ENCODE measurements around the gene FLRT1. TPM values are rescaled to one million over a fixed set of nuclear protein-coding genes. Genes with fewer than 3 reads are reported as not detected.

The FLRT1 gene
- total RNA-seq, 4 donors from 2014 or later: 0.32 to 1.4 (median 0.90) TPM

DNA sequence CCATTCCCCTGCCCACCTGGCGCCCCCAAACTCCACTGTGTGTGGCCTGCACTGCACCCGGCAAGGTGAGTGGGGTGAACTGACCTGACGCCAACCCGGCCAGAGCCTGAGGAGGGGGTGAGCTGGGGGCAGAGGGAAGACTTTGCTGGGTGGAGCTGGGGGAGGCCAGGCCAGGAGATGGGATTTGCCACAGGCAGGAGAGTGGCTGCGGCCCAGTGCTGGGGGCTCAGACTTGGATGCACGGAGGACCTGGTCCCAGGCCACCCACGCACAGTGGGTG, 17.8 kb upstream of the FLRT1 start:
- Histone ChIP-seq H3K4me1 (peaks cover 0 to 7% (median 3%) of the 10 kb centered on the region in 4 donors), H3K4me3 (no peak overlapping the region), H3K27me3 (no peaks in the 10 kb centered on the region), H3K36me3 (no peaks in the 10 kb centered on the region), H3K9me3 (no peaks in the 10 kb centered on the region), H3K27ac (no peak overlapping the region)
- in situ Hi-C loops (cut with MboI; ENCODE audit: low pct_ligation_motif_present in 1 of 4, low pct_unique_long_range_greater_than_20kb in 1 of 4, low sequenced_read_pairs in 3 of 4): no loop called here
- TF ChIP-seq POLR2A (IDR thresholded peaks at IDR 0.05) (no peak), POLR2AphosphoS5 (IDR thresholded peaks at IDR 0.05) (no peak), EP300 (IDR thresholded peaks at IDR 0.05; ENCODE audit: low read depth) (no peak)
- TF ChIP-seq, protein P1, sequence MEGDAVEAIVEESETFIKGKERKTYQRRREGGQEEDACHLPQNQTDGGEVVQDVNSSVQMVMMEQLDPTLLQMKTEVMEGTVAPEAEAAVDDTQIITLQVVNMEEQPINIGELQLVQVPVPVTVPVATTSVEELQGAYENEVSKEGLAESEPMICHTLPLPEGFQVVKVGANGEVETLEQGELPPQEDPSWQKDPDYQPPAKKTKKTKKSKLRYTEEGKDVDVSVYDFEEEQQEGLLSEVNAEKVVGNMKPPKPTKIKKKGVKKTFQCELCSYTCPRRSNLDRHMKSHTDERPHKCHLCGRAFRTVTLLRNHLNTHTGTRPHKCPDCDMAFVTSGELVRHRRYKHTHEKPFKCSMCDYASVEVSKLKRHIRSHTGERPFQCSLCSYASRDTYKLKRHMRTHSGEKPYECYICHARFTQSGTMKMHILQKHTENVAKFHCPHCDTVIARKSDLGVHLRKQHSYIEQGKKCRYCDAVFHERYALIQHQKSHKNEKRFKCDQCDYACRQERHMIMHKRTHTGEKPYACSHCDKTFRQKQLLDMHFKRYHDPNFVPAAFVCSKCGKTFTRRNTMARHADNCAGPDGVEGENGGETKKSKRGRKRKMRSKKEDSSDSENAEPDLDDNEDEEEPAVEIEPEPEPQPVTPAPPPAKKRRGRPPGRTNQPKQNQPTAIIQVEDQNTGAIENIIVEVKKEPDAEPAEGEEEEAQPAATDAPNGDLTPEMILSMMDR (IDR thresholded peaks at IDR 0.05): no peak
- no peak for DNase-seq
- 93% methylated on average over 7 of the region's 7 CpGs; no CpG with 5 or more reads in 1 of the 2 donors for WGBS, 2 donors (ENCODE audit: low coverage in 1 of 2)
- intact Hi-C loops (cut with DNase I; ENCODE audit: low total_unique reads): no loop called here

DNA sequence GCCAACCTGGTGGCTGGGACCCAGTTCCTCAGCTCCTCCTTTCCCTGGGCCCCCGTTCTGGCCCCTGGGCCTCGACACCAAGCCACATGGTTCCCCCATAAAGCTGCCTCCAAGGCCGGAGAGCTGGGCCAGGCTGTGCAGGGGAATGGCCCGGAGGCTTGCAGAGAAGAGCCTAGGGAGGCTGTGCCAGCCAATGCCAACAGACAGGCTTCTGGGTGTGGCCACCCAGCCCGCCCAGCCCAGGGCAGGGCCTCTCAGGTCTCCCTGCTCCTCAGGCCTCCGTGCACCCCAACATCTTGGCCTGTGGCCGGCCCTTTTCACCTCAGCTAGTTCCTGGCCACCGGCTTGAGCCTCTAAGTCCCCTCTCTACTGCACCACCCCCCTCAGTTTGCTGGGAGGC, 17.4 kb upstream of the FLRT1 start:
- no peak for DNase-seq
- in situ Hi-C loops (cut with MboI; ENCODE audit: low pct_ligation_motif_present in 1 of 4, low pct_unique_long_range_greater_than_20kb in 1 of 4, low sequenced_read_pairs in 3 of 4) (no loop called here), intact Hi-C loops (cut with DNase I; ENCODE audit: low total_unique reads) (no loop called here)
- 46% methylated on average over 8 of the region's 8 CpGs; no CpG with 5 or more reads in 1 of the 2 donors for WGBS, 2 donors (ENCODE audit: low coverage in 1 of 2)
- Histone ChIP-seq H3K4me3 (no peak overlapping the region), H3K27ac (no peak overlapping the region), H3K9me3 (no peaks in the 10 kb centered on the region), H3K27me3 (no peaks in the 10 kb centered on the region), H3K4me1 (peaks cover 0 to 7% (median 3%) of the 10 kb centered on the region in 4 donors), H3K36me3 (no peaks in the 10 kb centered on the region)
- TF ChIP-seq EP300 (IDR thresholded peaks at IDR 0.05; ENCODE audit: low read depth) (no peak), POLR2AphosphoS5 (IDR thresholded peaks at IDR 0.05) (no peak), POLR2A (IDR thresholded peaks at IDR 0.05) (no peak)
- TF ChIP-seq, protein P1 (IDR thresholded peaks at IDR 0.05): no peak

DNA sequence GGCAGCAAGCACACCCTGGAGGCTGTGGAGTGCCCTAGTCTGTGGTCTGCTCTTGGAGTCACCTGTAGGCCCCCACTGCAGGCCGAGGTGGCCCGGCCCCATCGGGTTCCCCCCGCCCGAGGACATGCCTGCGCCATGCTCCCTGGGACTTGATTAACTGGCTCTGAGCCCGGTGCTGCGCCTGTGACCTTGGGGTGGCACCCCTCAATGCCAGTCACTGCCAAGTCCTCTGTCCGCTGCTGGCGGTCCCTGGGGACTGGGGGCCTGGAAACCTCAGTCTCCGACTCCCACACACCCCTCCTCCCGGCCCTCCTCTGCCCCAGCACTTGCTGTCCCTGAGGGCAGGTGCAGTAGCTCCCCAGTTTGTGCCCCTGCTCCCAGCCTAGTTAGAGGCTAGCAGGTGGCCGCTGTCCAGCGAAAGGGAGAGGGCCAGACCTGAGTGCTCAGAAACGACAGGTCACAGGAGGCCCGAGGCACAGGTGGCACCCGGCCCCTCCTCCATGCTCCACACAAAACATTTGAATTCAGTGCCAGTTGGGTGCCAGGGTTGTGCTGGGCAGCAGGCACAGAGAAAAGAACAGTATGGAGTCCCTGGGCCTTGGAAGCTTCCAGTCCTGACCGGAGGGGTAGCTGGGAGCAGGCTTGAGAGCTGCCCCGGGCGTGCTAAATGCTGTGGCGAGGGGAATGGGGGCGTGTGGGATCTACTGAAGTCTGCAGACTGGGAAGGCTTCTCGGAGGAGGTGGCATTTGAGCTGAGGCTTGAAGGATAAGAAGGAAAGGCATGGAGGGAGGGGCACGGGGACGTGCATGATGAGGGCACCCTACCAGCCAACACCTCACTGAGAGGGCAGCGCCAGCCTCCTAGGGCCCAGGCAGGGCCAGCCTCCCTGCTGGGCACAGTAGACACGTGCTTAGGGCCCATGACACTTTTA, 16.4 kb upstream of the FLRT1 start:
- H3K27me3 ChIP-seq: no peaks in the 10 kb centered on the region
- H3K4me3 ChIP-seq: no peak overlapping the region
- H3K9me3 ChIP-seq: no peaks in the 10 kb centered on the region
- TF ChIP-seq EP300 (IDR thresholded peaks at IDR 0.05; ENCODE audit: low read depth): no peak
- TF ChIP-seq, protein P1 (IDR thresholded peaks at IDR 0.05): no peak
- no peak for TF ChIP-seq POLR2A (IDR thresholded peaks at IDR 0.05)
- TF ChIP-seq POLR2AphosphoS5 (IDR thresholded peaks at IDR 0.05): no peak
- WGBS, 2 donors (ENCODE audit: low coverage in 1 of 2): 91% methylated on average over 18 of the region's 27 CpGs; no CpG with 5 or more reads in 1 of the 2 donors
- in situ Hi-C loops (cut with MboI; ENCODE audit: low pct_ligation_motif_present in 1 of 4, low pct_unique_long_range_greater_than_20kb in 1 of 4, low sequenced_read_pairs in 3 of 4): no loop called here
- no peaks in the 10 kb centered on the region for H3K36me3 ChIP-seq
- peaks cover 0 to 7% (median 3%) of the 10 kb centered on the region in 4 donors for H3K4me1 ChIP-seq
- no peak for DNase-seq
- intact Hi-C loops (cut with DNase I; ENCODE audit: low total_unique reads): no loop called here
- H3K27ac ChIP-seq: no peak overlapping the region

DNA sequence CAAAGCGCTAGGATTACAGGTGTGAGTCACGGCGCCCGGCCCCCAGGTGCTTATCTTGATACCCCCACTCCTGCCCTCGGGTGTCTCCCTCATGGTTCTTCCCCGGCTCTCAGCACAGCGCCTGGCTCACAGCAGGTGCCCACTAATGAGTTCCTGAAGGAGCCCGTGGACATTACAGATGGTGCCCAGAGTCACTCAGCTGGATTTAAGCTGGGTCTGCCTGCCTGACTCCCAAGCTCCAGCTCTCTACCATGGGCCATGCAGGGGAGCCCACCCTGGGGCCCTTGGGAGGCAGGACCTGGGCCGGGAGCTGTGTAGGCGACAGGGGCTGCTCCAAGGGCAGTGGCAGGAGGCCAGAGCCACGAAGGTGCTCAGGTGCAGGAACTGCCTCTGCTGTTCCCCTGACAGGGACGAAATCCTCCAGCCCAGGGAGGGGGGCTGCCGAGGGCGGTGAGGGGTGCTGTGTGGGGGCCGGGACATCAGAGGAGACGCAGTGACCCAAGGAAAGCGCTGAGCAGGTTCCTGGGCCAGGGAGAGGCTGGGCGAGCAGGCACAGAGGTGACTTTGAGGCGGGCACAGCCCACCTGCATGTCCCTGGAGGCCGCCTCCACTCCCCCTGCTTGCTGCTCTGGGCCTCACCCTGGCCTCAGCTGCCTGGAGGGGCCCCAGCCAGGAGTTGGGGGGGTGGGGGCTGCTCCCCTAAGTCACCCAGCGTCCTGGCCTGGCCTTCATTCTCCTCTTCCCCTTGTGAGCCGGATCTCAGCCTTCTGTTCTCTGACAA, 14.6 kb upstream of the FLRT1 start:
- no peak overlapping the region for H3K27ac ChIP-seq
- no peaks in the 10 kb centered on the region for H3K27me3 ChIP-seq
- in situ Hi-C loops (cut with MboI; ENCODE audit: low pct_ligation_motif_present in 1 of 4, low pct_unique_long_range_greater_than_20kb in 1 of 4, low sequenced_read_pairs in 3 of 4) (no loop called here), intact Hi-C loops (cut with DNase I; ENCODE audit: low total_unique reads) (no loop called here)
- H3K36me3 ChIP-seq: no peaks in the 10 kb centered on the region
- no peaks in the 10 kb centered on the region for H3K9me3 ChIP-seq
- TF ChIP-seq POLR2AphosphoS5 (IDR thresholded peaks at IDR 0.05): no peak
- TF ChIP-seq, protein P1 (IDR thresholded peaks at IDR 0.05): no peak
- TF ChIP-seq EP300 (IDR thresholded peaks at IDR 0.05; ENCODE audit: low read depth): no peak
- TF ChIP-seq POLR2A (IDR thresholded peaks at IDR 0.05): no peak
- H3K4me1 ChIP-seq: peaks cover 0 to 7% (median 3%) of the 10 kb centered on the region in 4 donors
- H3K4me3 ChIP-seq: no peak overlapping the region
- no peak for DNase-seq
- 87 to 92% methylated on average over 13 to 21 of the region's 22 CpGs for WGBS, 2 donors (ENCODE audit: low coverage in 1 of 2)
